HCT116 (cell line): ENCODE results near the gene ASB1. TPM values are rescaled to one million over a fixed set of nuclear protein-coding genes. Genes with fewer than 3 reads are reported as not detected.

Source experiments
- ATAC-seq: fragments of 200-7000 bp; cut with Tn5 transposase; 2 replicates; pipeline ENCODE4 v1.9.1; 2020; ENCODE audit warnings: mild to moderate bottlenecking, moderate library complexity
- BruUV-seq: library from RNA; stranded (reverse); fragments of 400-500 nt; replicated peaks from 2 replicates; lab custom pipeline; 2021; lab: Mats Ljungman, UMichigan
- CTCF ChIA-PET: fragments of 300-600 bp; sonication (Branson Sonifier 250); formaldehyde crosslinking; loops from one replicate; lab custom pipeline; 2021; ENCODE audit warnings: antibody characterized with exemption; lab: Charles Lee
- POLR2A ChIA-PET: fragments of 300-600, 350-600 bp; sonication (Branson Sonifier 250); formaldehyde crosslinking; loops from one replicate; lab custom pipeline; 2021; ENCODE audit warnings: antibody characterized with exemption; lab: Charles Lee
- RAD21 ChIA-PET, 2 experiments: fragments of 300-600 bp; sonication (Branson Sonifier 250); formaldehyde crosslinking; loops; one replicate each; lab custom pipeline; 2023; ENCODE audit warnings: low total read pairs in 2 of 2; ENCODE audit not compliant: uncharacterized antibody in 2 of 2, unreplicated experiment in 2 of 2, low non-redundant PET in 1 of 2; lab: Charles Lee
- DNase-seq: peaks from one replicate; pipeline ENCODE4 v3.0.0-alpha.2; 2010; ENCODE audit warnings: low read depth, low spot score
- H2AFZ ChIP-seq: fragments of 200-600 bp; shearing (Covaris generic), sonication (generic); 2 replicates; pipeline ENCODE4 v1.6.1; 2017; ENCODE audit warnings: low read depth, mixed run types, mixed read lengths, antibody characterized with exemption, low read length; ENCODE audit not compliant: poor library complexity, severe bottlenecking
- H3K27ac ChIP-seq: 2 replicates; pipeline ENCODE4 v1.5.1; 2012; ENCODE audit warnings: low read depth, low read length
- H3K27me3 ChIP-seq: fragments of 200-600 bp; sonication (generic); 2 replicates; pipeline ENCODE4 v1.6.1; 2016; ENCODE audit warnings: mixed run types, low read length, mixed read lengths; ENCODE audit not compliant: insufficient read depth
- H3K36me3 ChIP-seq, 2 experiments: fragments of 200-500 bp in 1 of 2; fragments of 200-600 bp in 1 of 2; sonication (Bioruptor generic) in 1 of 2; sonication (generic) in 1 of 2; 2 replicates each; pipeline versions ENCODE4 v1.5.1 to v1.6.1; 2014 to 2016; ENCODE audit warnings: low read length in 2 of 2, inconsistent platforms in 1 of 2, mixed read lengths in 1 of 2, mixed run types in 1 of 2; ENCODE audit not compliant: insufficient read depth in 2 of 2, control insufficient read depth in 1 of 2
- H3K4me1 ChIP-seq, 2 experiments: fragments of 200-600 bp in 1 of 2; sonication (generic) in 1 of 2; 2 replicates each; pipeline versions ENCODE4 v1.5.1 to v1.6.1; 2012 to 2017; ENCODE audit warnings: low read length in 2 of 2, inconsistent platforms in 1 of 2, mild to moderate bottlenecking in 1 of 2, mixed read lengths in 1 of 2, mixed run types in 1 of 2, moderate library complexity in 1 of 2; ENCODE audit not compliant: insufficient read depth in 2 of 2, control insufficient read depth in 1 of 2
- H3K4me2 ChIP-seq: fragments of 200-600 bp; sonication (generic); 2 replicates; pipeline ENCODE4 v1.6.1; 2017; ENCODE audit warnings: mixed run types, low read length, mixed read lengths
- H3K4me3 ChIP-seq, 2 experiments: fragments of 200-600 bp in 1 of 2; sonication (generic) in 1 of 2; replicated peaks in 1 of 2; 2 replicates each; pipeline ENCODE4 v1.5.1; 2011 to 2016; ENCODE audit warnings: low read length in 2 of 2, control low read depth in 1 of 2, low read depth in 1 of 2, mild to moderate bottlenecking in 1 of 2, mixed read lengths in 1 of 2, mixed run types in 1 of 2
- H3K79me2 ChIP-seq: fragments of 200-600 bp; sonication (generic); 2 replicates; pipeline ENCODE4 v1.6.1; 2017; ENCODE audit warnings: mild to moderate bottlenecking, mixed run types, low read length, moderate library complexity, mixed read lengths; ENCODE audit not compliant: insufficient read depth
- H3K9ac ChIP-seq: fragments of 200-600 bp; sonication (generic); 2 replicates; pipeline ENCODE4 v1.6.1; 2016; ENCODE audit warnings: low read length, mixed read lengths
- H3K9me2 ChIP-seq: fragments of 200-600 bp; sonication (generic), shearing (Covaris generic); 2 replicates; pipeline ENCODE4 v1.6.1; 2017; ENCODE audit warnings: mixed run types, mild to moderate bottlenecking, moderate library complexity; ENCODE audit not compliant: insufficient read depth
- H3K9me3 ChIP-seq, 2 experiments: fragments of 200-500 bp in 1 of 2; fragments of 200-600 bp in 1 of 2; sonication (Bioruptor generic) in 1 of 2; sonication (generic) in 1 of 2; 2 replicates each; pipeline ENCODE4 v1.6.1; 2014 to 2017; ENCODE audit warnings: low read length in 2 of 2, mixed read lengths in 2 of 2, inconsistent platforms in 1 of 2, low read depth in 1 of 2, mild to moderate bottlenecking in 1 of 2, mixed run types in 1 of 2, moderate library complexity in 1 of 2; ENCODE audit not compliant: control insufficient read depth in 1 of 2, insufficient read depth in 1 of 2
- H4K20me1 ChIP-seq: fragments of 200-600 bp; sonication (generic), shearing (Covaris generic); 2 replicates; pipeline ENCODE4 v1.6.1; 2017; ENCODE audit warnings: mixed run types, mild to moderate bottlenecking, moderate library complexity; ENCODE audit not compliant: insufficient read depth
- CBX3 ChIP-seq: IDR thresholded peaks from 2 replicates; pipeline ENCODE4 v1.6.1; 2012; ENCODE audit warnings: low read depth
- CEBPB ChIP-seq: IDR thresholded peaks from 2 replicates; pipeline ENCODE4 v1.6.1; 2012; ENCODE audit warnings: low read depth
- CTCF ChIP-seq, 3 experiments: fragments of 200-600 bp in 1 of 3; sonication (generic) in 1 of 3; IDR thresholded peaks in 2 of 3; conservative IDR thresholded peaks in 1 of 3; 2 replicates each; pipeline ENCODE4 v1.5.1; 2012 to 2017; ENCODE audit warnings: low read depth in 2 of 3, low read length in 2 of 3, antibody characterized with exemption in 1 of 3, borderline replicate concordance in 1 of 3, control low read depth in 1 of 3, mild to moderate bottlenecking in 1 of 3, mixed read lengths in 1 of 3, mixed run types in 1 of 3, moderate library complexity in 1 of 3; ENCODE audit not compliant: insufficient read depth in 1 of 3
- ELF1 ChIP-seq: IDR thresholded peaks from 2 replicates; pipeline ENCODE4 v1.6.1; 2012; ENCODE audit warnings: low read depth, borderline replicate concordance
- EZH2 ChIP-seq: fragments of 200-600 bp; sonication (generic); IDR thresholded peaks from 2 replicates; pipeline ENCODE4 v1.6.1; 2017; ENCODE audit warnings: antibody characterized with exemption, mixed run types
- EZH2phosphoT487 ChIP-seq: fragments of 200-600 bp; IDR thresholded peaks from 2 replicates; pipeline ENCODE4 v1.6.1; 2018; ENCODE audit warnings: antibody characterized with exemption, borderline replicate concordance
- JUND ChIP-seq: IDR thresholded peaks from 2 replicates; pipeline ENCODE4 v1.6.1; 2012
- POLR2AphosphoS5 ChIP-seq: IDR thresholded peaks from 2 replicates; pipeline ENCODE4 v1.6.1; 2011; ENCODE audit warnings: mild to moderate bottlenecking, low read depth, low read length, moderate library complexity
- RAD21 ChIP-seq: IDR thresholded peaks from 2 replicates; pipeline ENCODE4 v1.6.1; 2012; ENCODE audit warnings: low read depth, mild to moderate bottlenecking
- REST ChIP-seq: IDR thresholded peaks from 2 replicates; pipeline ENCODE4 v1.6.1; 2012; ENCODE audit warnings: low read depth
- SIN3A ChIP-seq: IDR thresholded peaks from 2 replicates; pipeline ENCODE4 v1.6.1; 2012; ENCODE audit warnings: low read depth
- SP1 ChIP-seq: IDR thresholded peaks from 2 replicates; pipeline ENCODE4 v1.6.1; 2012; ENCODE audit warnings: low read depth
- SRF ChIP-seq: IDR thresholded peaks from 2 replicates; pipeline ENCODE4 v1.6.1; 2012; ENCODE audit warnings: low read depth
- TCF7L2 ChIP-seq: IDR thresholded peaks from 2 replicates; pipeline ENCODE4 v1.7.0; 2011; ENCODE audit warnings: borderline replicate concordance, inconsistent platforms; ENCODE audit not compliant: insufficient read depth, insufficient read length; ENCODE audit errors: extremely low read depth
- ZNF274 ChIP-seq: fragments of 200-500 bp; sonication (Bioruptor generic); IDR thresholded peaks from 2 replicates; pipeline ENCODE4 v1.6.1; 2014; ENCODE audit warnings: mild to moderate bottlenecking, low read depth, low read length, inconsistent platforms
- intact Hi-C: fragments of 100-400 bp; cut with micrococcal nuclease; formaldehyde crosslinking; loops from 2 replicates; pipeline ENCODE4 v1.10.0; 2022
- total RNA-seq: library from RNA; stranded (reverse); gene quantifications from one replicate; pipeline ENCODE4 v1.2.1, GENCODE V29; 2021; ENCODE audit not compliant: unreplicated experiment

ASB1 gene
- total RNA-seq, 1 experiment from 2014 or later, result 43.1 TPM

GRCh38 chr2:238494573-238494961 lies 67.8 kb downstream of the ASB1 start:
- Histone ChIP-seq H3K9me3 (no peaks in the 10 kb centered on the region), H3K9me2 (no peaks in the 10 kb centered on the region), H3K27me3 (no peaks in the 10 kb centered on the region), H3K9ac (no peak overlapping the region), H3K27ac (no peak overlapping the region), H3K4me2 (no peak overlapping the region), H2AFZ (no peak overlapping the region), H3K79me2 (no peaks in the 10 kb centered on the region), H3K36me3 (no peaks in the 10 kb centered on the region), H3K4me1 (no peaks in the 10 kb centered on the region), H4K20me1 (no peaks in the 10 kb centered on the region), H3K4me3 (no peak overlapping the region)
- RAD21 ChIA-PET, result no interaction called here
- CTCF ChIA-PET, result no interaction called here
- no peak for DNase-seq
- POLR2A ChIA-PET, result no interaction called here
- intact Hi-C loops, result no loop called here
- no TSS peak for BruUV-seq
- no peak for ATAC-seq
- TF ChIP-seq CEBPB (no peak), CTCF (IDR thresholded peaks at IDR 0.05 in 2 of 3, conservative IDR thresholded peaks at IDR 0.05 in 1 of 3; ENCODE audit: borderline replicate concordance in 1 of 3, insufficient read depth in 1 of 3, low read depth in 2 of 3, low read length in 2 of 3) (no peak), JUND (no peak), REST (no peak), CBX3 (no peak), RAD21 (no peak), ELF1 (no peak), SIN3A (no peak), POLR2AphosphoS5 (no peak), EZH2 (no peak), ZNF274 (no peak), EZH2phosphoT487 (no peak), TCF7L2 (no peak), SP1 (no peak), SRF (no peak)
